CD4-positive, alpha-beta T cell treated with Interleukin-15 for 4 hours (primary cell): ENCODE data around the gene TPST2.
"Not testable (repeated sequence)": the region's sequence is repeated elsewhere in the genome, so short reads cannot be mapped to it uniquely, and the experiment has no call there.

Experiments
- DNase-seq: peaks from one replicate; pipeline ENCODE4 v3.0.0-alpha.2; 2020; ENCODE audit warnings: low spot score

The TPST2 gene

DNA sequence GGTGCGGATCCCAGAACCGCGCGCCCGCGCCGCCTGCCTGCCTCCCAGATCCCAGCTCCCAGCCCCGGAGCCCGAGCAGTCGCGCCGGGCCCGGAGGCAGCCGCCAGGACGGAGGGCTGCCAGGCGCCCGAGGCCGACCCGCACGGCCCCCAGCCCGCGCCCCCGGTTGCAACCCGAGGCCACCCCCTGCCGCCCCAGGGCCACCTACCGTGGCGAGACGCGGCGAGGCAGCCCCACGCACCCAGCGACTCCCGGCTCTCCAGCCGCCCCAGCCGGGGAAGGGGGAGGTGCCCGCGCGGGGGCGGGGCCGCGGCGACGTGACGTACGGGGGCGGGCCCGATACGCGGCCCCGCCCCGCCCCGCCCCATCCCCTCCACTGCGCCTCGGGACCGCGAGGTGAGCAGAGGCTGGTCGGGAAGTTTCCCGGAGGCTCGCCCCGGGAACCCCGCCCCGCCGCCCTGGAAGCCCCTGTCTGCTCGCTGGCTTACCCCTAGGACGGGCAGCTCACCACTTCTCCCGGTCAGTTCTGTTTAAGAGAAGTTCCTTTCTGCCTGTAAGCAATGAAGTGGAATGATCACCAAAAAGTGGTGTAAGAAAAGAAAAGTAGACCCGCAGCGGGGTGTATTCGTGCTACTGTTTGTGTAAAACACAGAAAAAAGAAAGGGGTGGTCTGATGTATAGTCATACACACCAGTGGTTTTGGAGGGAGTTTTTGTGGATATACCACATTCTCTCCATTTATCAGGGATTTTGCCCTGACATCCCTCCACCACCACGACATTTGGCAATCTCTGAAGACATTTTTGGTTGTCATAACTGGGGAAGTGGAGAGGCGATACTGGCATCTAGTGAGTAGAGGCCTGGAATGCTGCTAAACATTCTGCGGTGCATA is at the start of gene TPST2:
Gene TPST2, minus strand, starts transcription at position 288 of the 892 bp plus-strand sequence. CDS start 48,502 bp downstream, outside the sequence.
- DNase-seq = peak; percentile 73

DNA sequence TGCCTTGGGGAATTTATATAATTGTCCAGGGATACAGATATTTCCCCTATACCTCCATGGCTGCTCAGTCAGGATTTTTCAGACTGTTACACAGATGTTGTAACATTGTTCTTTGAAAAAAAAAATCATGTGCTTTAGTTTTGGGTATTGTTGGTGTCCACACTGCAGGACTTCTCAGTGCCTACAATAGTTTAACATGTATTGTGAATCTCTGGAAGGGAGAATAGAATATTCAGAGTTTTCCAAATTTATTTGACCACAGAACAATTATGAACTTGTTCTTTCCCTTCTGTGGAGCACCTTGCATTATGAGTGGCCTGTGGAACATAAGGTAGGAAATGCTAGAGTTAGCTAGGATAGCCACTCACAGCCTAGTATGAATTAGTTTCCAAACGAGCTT is 46.4 kb upstream of the TPST2 start:
- no peak for DNase-seq

- no peak for DNase-seq
These were observed 45.2 kb upstream of the TPST2 start for GRCh38 chr22:26635117-26635516.

- DNase-seq = no peak
These were observed 44.3 kb upstream of the TPST2 start for GRCh38 chr22:26634189-26634588.

GRCh38 chr22:26632422-26633155 is 42.7 kb upstream of the TPST2 start:
- DNase-seq = no peak

- no peak for DNase-seq
These were observed 41.4 kb upstream of the TPST2 start for GRCh38 chr22:26631282-26631681.

DNA sequence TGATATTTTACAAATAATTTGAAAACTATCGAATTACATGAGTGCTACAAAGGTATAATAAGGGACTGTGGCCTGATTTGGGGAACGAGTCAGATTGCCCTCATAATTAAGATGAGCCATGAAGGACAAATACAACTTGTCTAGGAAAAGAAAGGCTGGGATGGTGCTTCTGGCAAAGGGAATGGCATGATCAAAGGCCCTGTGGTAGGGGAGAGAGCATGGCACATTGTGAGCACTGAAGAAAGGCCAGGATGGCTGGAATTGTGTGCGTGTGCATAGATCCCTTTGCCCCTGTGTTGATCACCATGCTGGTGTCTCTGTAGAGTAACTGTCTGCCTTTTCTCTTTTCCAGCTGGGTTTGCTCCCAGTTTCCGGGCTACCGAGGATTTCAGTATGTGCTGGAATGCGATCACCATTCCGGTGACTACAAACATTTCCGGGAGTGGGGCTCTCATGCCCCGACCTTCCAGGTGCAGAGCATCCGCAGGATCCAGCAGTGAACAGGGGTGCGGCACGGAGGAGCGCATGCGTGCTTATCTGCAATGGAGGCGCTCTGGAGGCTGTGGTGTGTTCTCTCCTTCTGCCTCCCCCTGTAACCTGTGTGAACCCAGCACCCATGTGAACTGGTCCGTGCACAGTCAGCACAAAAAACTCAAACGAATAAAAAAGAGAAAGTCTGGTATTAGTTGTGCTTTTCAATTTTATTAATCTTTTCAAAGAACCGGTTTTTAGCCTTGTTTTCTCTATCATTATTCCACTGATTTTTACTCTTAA is 40.2 kb upstream of the TPST2 start:
- no peak for DNase-seq

- DNase-seq = no peak
These were observed 34.9 kb upstream of the TPST2 start for GRCh38 chr22:26624803-26625202.

DNA sequence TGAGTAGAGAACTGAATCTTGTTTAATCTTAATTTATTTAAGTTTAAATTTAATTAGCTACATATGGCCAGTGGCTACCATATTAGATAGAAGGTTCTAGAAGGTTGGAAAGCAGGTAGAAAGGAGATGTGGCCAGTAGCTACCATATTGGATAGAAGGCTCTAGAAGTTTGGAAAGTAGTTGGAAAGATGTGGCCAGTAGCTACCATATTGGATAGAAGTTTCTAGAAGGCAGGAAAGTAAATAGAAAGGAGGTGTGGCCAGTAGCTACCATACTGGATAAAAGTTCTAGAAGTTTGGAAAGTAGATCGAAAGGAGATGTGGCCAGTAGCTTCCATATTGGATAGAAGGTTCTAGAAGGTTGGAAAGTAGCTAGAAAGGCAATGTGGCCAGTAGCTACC is 34.1 kb upstream of the TPST2 start:
- DNase-seq = no peak

DNA sequence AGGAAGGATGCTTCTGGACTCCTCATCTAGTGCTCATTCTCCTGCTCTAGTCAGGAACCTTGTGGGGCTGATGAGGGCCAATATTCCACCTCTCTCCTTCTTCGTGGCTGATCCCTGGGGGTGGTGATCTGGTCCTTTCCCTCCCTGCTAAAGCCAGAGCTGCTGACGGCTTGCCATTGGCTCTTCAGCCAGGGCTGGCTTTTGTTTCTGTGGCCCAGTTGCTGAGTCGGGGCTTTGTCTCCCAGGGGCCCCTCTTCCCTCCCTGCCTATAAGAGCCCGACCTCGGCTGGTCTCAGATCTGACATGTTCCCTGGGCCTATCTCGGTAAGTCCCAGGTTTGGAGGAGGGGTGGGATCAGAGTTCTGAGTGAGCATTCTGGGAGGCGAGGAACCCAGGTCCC is 31.7 kb upstream of the TPST2 start, which contains the start of gene CRYBA4:
Gene CRYBA4, plus strand, starts transcription at position 301 of the 400 bp plus-strand sequence. CDS start 634 bp downstream, outside the sequence.
- DNase-seq = no peak

DNA sequence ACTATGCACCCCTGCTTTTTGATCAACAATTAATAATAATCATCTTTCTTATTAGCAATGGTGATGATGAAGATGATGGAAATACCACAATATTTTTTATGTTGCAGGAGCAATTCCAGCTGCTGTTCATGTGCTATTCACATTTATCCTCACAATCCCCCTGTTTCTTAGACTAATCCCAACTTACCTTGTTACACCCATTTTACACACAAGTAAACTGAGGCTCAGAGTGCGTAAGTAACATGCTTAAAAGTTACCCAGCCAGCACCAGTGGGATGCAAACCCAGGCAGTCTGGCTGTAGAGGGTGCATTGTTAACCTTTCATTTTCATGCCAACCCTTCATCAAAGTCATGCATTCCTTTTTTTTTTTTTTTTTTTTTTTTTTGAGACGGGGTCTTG is 30.3 kb upstream of the TPST2 start:
- no peak for DNase-seq

- DNase-seq = no peak
These were observed 29.6 kb upstream of the TPST2 start for GRCh38 chr22:26619510-26619909.

GRCh38 chr22:26618455-26618854 is 28.5 kb upstream of the TPST2 start:
- DNase-seq = no peak

DNA sequence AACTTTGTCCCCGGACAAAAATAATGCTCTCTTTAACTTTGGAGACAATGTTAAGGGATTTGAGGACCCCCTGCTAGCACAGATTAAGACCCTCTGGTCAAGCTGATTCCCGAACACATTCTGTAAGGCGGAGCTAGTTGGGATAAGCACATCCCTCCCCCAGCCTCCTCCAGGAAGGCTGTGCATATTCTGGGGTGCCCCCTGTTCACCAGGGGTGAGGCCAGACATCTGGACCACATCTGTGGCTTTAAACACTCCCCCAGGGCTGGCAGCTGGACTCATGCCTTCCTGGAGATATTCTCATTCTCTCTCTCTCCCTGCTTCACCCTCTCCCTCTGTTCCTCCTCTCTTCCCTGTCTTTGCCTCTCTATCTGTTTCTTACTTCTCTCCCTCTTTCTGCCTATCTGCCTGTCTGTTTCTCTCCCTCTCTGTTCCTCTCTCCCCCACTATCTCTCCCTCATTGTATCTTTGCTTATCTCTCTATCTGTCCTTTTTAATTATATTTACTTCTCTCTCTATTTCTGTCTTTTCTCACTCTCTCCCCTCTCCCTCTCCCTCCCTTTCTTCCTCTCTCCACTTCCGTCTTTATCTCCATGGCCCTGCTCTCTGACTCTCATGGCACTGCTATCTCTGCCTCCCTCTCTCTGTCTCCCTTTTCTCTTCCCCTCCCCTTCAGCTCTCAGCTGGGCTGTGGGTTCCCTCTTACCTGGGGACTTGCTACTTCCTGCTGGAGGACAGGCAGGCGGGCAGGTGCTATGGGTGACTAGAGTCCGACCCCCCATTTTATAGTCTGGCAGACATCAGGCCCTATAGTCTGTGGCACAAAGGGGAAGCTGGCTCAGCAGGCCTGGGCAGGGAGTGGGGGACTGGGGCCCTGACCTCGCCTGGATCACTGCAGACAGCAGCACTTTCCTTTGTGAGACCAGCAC is 27.6 kb upstream of the TPST2 start, which contains the start of gene CRYBB1:
Gene CRYBB1, minus strand, starts transcription at position 757 of the 929 bp plus-strand sequence. CDS start 1,708 bp downstream, outside the sequence.
- no peak for DNase-seq

GRCh38 chr22:26616650-26617049 is 26.7 kb upstream of the TPST2 start:
- no peak for DNase-seq

DNA sequence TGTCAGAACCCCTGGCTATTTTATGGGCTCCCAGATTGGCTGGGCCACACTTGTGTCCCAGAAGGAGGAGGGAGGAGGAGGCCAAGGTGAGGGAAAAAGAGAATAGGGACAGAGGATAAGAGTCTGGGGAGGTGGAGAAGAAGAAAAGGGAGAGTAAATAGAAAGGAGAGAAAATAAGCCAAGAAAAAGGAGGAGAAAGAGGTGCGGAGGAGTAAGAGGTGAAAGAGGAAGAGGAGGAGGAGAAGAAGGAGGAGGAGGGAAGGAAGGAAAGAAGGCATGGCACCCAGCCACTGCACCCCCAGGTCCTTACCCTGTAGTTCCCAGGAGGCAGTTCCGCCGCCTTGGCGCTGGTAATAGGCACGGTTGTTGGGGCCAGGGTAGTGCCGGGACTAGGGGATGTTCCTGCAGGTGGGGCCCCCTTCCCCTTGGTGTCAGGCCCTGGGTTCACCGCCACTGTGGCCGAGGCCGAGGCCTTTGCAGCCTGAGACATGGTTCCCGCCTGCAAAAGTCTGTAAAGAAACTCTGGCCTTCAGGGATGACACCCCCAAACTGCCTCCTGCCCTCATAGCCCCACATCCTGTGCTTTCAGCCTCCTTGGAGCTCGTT is 26.0 kb upstream of the TPST2 start:
- DNase-seq = no peak

GRCh38 chr22:26615149-26615548 is 25.2 kb upstream of the TPST2 start:
- DNase-seq = no peak

DNA sequence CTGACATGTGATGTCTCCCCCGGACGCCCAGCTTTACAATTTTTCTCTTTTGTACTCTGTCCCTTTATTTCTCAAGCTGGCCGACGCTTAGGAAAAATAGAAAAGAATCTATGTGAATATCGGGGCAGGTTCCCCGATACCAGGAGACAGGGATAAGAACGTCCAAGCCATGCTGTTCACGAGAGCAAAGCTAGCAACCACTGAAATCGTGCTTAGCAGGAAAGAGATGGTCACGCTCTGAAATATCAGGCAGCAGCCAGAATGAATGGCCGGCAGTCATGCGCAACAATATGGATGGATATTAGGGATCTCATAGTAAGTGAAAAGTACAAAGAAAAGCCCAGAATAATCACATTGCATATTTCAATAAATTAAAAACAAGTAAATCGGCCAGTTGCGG is 24.4 kb upstream of the TPST2 start:
- no peak for DNase-seq

GRCh38 chr22:26613753-26614152 is 23.8 kb upstream of the TPST2 start:
- not testable (repeated sequence) for DNase-seq

DNA sequence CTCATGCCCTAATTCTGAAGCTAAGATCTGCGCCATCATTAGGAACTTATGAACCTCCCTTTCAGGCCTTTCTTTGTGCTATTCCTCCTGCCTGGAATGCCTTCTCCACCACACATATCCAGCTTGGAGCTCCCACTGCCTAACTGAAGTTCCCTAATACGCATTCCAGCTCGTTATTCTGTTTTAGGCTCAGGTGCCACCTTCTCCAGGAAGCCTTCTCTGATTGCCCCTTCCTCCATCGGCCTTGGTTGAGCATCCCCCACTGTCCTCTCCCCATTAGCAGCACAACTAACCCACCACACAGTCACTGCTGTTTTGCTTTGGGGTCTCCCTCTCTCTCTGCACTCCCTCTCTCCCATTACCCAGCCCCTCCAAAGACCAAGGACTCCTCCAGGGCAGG is 22.7 kb upstream of the TPST2 start:
- DNase-seq = no peak

DNA sequence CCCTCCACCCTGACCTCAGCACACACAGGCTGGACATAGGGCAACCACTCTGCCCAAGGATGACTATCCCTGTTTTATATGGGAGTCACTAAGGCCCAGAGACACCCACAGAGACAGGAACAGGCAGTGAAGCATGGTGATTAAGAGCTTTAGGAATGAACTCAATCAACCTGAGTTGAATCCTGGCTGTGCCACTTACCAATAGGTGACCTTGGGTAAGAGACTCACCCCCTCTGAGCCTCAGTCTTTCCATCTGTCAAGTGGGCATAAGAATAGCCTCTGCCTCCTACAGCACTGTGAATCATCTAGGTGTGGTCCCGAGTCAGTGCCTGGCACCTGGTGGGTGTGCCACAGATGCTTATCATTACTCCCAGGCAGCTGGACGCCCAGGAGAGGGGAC is 21.1 kb upstream of the TPST2 start:
- no peak for DNase-seq
